GM12891 (cell line): ENCODE data around the gene NUBP1.

Source experiments
- PAX5 ChIP-seq: IDR thresholded peaks from 2 replicates; pipeline ENCODE4 v1.6.1; 2011; ENCODE audit warnings: low read length, moderate library complexity, mild to moderate bottlenecking; ENCODE audit not compliant: insufficient read depth, severe bottlenecking
- POLR2A ChIP-seq: IDR thresholded peaks from 2 replicates; pipeline ENCODE4 v1.6.1; 2011; ENCODE audit warnings: low read depth, low read length, control low read depth
- POLR2AphosphoS5 ChIP-seq: IDR thresholded peaks from 2 replicates; pipeline ENCODE4 v1.6.1; 2011; ENCODE audit warnings: low read depth, low read length, control low read depth
- POU2F2 ChIP-seq: IDR thresholded peaks from 2 replicates; pipeline ENCODE4 v1.6.1; 2011; ENCODE audit warnings: low read depth, mild to moderate bottlenecking, control low read depth, low read length, moderate library complexity
- SPI1 ChIP-seq: IDR thresholded peaks from 2 replicates; pipeline ENCODE4 v1.6.1; 2011; ENCODE audit warnings: low read depth, low read length, control low read depth
- TAF1 ChIP-seq: IDR thresholded peaks from 2 replicates; pipeline ENCODE4 v1.6.1; 2011; ENCODE audit warnings: low read depth, low read length, control low read depth

DNA sequence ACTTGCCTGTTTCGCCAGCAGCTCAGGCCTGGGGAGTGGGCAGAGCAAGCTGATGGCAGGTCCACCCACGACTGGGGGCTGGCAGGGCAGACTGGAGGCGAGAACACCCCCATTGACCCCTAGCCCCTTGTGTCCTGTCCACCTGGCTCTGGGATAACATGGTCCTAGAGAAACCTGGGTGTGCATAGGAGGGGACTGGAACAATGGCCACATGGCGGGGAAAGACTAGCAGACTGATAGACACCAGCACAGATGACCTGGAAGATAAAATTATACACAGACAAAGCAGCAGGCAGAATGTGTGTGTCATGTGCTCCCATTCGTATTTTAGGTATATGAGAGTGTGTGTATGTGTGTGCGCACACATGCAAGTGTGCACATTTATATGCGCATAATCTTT lies 23.5 kb downstream of the NUBP1 start:
- TF ChIP-seq TAF1 (no peak), POLR2A (no peak), PAX5 (no peak), SPI1 (no peak), POLR2AphosphoS5 (0 out of 2 replicates have a peak, but pooled peaks have one; percentile 24), POU2F2 (no peak)
